ENCODE results near the gene BRF1.

BRF1 gene

DNA sequence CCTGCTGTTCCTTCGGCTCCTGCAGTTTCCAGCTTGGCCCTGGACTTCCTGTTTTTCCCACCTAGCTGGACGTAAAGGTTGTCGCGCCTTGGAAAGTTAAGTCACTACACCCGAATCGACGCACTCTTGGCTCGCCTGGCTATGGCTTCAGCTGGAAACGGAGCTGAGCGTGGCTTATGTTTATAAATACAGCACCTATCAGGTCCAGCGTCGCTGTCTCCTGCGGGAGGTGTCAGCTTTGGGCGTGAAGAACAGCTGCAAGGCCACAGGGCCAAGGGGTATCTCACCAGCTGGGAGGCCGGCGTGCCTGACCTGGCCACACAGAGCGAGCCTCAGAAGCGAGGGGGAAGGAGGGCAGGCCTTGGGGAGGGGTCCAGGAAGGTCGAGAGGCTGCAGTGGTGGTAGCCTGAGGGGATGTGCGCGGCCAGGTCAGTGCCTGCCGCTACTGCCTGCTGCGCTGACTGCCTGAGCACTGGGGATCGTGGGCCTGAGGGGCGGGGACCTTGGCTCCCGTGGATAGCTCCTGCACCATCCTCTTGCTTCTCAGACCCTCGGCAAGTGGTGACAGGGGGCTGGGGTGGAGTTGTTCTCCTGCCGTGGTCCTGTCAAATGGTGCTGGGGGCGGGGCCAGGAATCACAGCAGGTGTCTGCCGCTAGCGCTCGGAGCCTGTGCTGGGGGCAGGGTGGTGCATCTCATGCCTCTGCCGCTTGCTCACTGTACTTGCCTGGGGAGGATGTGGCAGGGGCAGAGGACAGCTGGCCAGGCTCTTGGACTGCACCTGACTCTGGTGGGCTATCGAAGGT lies 26.3 kb upstream of the BRF1 start:
- TF ChIP-seq, protein P1, sequence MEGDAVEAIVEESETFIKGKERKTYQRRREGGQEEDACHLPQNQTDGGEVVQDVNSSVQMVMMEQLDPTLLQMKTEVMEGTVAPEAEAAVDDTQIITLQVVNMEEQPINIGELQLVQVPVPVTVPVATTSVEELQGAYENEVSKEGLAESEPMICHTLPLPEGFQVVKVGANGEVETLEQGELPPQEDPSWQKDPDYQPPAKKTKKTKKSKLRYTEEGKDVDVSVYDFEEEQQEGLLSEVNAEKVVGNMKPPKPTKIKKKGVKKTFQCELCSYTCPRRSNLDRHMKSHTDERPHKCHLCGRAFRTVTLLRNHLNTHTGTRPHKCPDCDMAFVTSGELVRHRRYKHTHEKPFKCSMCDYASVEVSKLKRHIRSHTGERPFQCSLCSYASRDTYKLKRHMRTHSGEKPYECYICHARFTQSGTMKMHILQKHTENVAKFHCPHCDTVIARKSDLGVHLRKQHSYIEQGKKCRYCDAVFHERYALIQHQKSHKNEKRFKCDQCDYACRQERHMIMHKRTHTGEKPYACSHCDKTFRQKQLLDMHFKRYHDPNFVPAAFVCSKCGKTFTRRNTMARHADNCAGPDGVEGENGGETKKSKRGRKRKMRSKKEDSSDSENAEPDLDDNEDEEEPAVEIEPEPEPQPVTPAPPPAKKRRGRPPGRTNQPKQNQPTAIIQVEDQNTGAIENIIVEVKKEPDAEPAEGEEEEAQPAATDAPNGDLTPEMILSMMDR (IDR thresholded peaks at IDR 0.05; ENCODE audit: extremely low read depth, insufficient read depth, missing control alignments): no peak
- in situ Hi-C loops (cut with MboI; ENCODE audit: low pct_unique_long_range_greater_than_20kb, low sequenced_read_pairs, unreplicated experiment): no loop called here
- DNase-seq (ENCODE audit: low spot score): no peak

DNA sequence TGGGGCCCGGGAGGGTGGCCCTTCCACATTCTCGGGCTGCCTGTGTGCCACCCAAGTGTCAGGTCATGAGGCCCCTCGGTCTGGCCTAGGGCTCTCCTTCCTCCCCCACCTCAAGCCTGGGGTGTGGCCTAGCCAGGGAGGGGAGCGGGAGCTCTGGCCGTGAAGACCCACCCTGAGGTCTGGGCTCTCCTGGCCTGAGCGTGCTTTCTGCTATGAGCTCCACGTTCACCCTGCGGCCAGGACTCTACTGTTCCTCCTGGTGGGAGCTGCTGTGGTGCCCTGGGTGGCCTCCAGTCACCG lies 25.7 kb upstream of the BRF1 start:
- TF ChIP-seq, protein P1 (IDR thresholded peaks at IDR 0.05; ENCODE audit: extremely low read depth, insufficient read depth, missing control alignments): no peak
- DNase-seq (ENCODE audit: low spot score): no peak
- in situ Hi-C loops (cut with MboI; ENCODE audit: low pct_unique_long_range_greater_than_20kb, low sequenced_read_pairs, unreplicated experiment): no loop called here

DNA sequence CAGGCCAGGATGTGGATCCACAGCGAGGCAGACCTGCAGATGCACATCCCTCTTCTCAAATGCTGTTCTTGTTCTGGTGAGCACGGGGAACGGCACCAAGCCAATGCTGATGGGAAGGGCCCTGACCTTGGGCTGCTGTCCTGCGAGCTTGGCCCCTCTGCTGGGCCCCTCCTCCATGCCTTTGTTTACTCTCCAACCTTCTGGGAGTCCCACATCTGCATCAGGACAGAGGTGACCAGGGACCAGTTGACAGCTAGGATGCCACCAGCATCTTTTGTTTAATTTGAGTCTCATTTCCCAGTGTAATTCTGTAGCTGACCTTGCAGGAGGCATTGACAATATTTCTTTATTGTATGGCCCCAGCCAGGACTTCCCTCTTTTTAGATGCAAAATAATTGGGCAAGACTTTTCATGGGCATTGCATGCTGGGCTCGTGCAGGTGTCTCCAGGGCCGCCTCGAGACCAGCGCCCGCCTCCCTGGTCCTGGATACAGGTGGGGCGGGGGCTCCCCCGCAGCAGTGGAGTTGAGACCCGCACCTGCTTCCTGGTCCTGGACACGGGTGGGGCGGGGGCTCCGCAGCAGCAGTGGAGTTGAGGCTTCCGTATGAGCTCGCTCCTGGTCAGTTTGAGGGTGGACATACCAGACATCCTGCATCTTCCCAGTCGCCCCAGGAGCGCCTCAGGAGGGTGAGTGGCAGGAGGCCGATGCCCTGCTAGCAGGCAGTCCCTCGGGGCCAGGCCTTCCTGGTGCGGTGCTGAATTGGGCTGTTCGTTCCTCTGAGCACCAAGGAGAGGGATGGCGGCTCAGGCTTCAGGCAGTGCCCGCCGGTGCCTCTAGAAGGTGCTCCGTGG lies 25.1 kb upstream of the BRF1 start:
- no peak for DNase-seq (ENCODE audit: low spot score)
- in situ Hi-C loops (cut with MboI; ENCODE audit: low pct_unique_long_range_greater_than_20kb, low sequenced_read_pairs, unreplicated experiment): no loop called here
- TF ChIP-seq, protein P1 (IDR thresholded peaks at IDR 0.05; ENCODE audit: extremely low read depth, insufficient read depth, missing control alignments): no peak

DNA sequence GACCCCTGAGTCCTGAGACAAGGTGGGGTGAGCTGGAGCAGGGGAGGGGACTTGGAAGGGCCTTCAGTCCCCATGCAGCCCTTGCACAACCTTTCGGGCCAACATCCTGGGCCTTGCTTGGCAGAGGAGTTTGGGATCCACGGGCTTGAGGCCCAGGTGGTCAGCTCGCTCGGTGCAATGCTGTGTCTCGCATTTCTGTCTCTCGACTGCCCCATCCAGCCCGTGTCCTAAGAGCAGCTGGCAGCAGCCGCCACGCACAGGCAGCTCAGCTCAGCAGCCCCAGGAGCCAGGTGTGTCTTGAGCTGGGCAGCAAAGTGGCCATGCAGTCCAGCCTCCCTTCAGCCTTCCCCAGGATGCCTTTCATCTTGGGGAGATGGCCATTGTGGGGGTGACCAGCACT lies 24.5 kb upstream of the BRF1 start:
- no peak for DNase-seq (ENCODE audit: low spot score)
- TF ChIP-seq, protein P1 (IDR thresholded peaks at IDR 0.05; ENCODE audit: extremely low read depth, insufficient read depth, missing control alignments): no peak
- in situ Hi-C loops (cut with MboI; ENCODE audit: low pct_unique_long_range_greater_than_20kb, low sequenced_read_pairs, unreplicated experiment): no loop called here

DNA sequence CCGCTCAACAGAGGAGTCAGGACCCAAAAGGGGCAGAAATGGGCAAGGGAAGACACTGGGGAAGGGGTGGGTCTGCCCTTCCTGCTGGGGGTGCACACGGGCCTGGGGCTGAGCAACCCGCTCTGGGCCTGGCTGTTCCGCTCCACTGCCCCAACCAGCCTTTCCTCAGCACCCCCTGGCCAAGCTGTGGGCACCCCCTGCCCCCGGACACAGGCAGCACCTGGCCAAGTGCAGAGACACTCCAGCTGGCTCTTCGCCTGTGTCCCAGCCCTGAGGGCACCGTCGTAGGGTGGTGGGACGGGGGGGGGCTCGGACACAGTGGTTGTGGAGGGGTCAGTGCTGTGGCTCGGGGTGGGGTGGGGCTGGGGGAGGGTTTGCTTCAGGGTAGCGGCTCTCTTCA lies 24.1 kb upstream of the BRF1 start:
- TF ChIP-seq, protein P1 (IDR thresholded peaks at IDR 0.05; ENCODE audit: extremely low read depth, insufficient read depth, missing control alignments): no peak
- in situ Hi-C loops (cut with MboI; ENCODE audit: low pct_unique_long_range_greater_than_20kb, low sequenced_read_pairs, unreplicated experiment): no loop called here
- no peak for DNase-seq (ENCODE audit: low spot score)

DNA sequence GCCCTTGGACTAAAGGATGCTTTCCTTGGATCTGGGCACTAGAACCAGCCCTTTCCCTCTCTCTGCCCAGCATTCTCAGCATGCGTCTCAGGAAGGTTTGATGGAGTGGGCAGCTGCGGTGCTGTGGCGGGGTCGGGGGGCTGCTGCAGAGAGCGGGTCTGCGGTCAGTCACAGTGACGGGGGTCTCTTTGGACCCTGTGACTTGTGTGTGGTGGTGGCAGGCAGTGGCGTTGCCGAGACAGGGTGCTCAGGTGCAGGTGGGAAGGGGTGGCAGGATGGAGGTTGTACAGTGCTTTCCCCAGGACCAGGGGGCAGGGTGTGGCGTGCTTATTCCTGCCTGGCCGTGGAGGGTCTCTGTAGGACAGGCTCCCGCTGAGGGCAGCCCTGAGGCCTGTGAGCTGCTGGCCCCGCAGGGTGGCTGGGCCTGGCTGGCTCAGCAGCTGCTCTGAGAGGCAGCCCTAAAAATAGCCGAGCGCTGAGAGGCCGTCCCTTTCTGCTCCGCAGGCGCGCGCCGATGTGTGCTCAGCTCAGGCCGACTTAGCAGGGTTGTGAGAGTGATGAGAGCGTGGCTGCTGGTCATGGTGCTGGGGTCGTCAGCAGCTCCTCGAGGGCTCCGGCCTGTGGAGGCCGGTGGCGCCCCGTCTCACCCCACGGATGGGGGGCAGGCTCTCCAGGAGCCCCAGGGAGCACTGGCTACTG lies 23.4 kb upstream of the BRF1 start:
- TF ChIP-seq, protein P1 (IDR thresholded peaks at IDR 0.05; ENCODE audit: extremely low read depth, insufficient read depth, missing control alignments): no peak
- no peak for DNase-seq (ENCODE audit: low spot score)
- in situ Hi-C loops (cut with MboI; ENCODE audit: low pct_unique_long_range_greater_than_20kb, low sequenced_read_pairs, unreplicated experiment): no loop called here

Data from GM13977 (cell line).